ENCODE measurements around the gene RPP40. TPM values are rescaled to one million over a fixed set of nuclear protein-coding genes. Genes with fewer than 3 reads are reported as not detected.

RPP40 gene
- polyA plus RNA-seq, 1 donor from 2014 or later: 16.2 TPM

DNA sequence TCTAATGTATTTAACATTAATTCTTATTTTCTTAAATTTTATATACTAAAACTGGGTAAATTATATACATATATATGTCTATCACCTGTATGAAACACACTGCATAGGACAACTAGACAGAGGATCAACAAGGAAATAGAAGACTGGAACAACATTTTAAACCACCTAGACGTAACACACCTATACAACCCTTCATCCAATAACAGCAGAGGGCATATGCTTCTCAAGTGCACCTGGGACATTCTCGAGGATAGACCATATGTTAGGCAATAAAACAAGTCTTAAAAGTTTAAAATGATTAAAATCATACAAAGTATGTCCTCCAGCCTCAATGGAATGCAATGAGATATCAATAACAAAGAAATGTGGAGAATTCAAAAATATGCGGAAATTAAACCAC lies 45.2 kb downstream of the RPP40 start:
- TF ChIP-seq EP300 (conservative IDR thresholded peaks at IDR 0.05; ENCODE audit: poor library complexity, severe bottlenecking): no peak
- TF ChIP-seq, protein P1, sequence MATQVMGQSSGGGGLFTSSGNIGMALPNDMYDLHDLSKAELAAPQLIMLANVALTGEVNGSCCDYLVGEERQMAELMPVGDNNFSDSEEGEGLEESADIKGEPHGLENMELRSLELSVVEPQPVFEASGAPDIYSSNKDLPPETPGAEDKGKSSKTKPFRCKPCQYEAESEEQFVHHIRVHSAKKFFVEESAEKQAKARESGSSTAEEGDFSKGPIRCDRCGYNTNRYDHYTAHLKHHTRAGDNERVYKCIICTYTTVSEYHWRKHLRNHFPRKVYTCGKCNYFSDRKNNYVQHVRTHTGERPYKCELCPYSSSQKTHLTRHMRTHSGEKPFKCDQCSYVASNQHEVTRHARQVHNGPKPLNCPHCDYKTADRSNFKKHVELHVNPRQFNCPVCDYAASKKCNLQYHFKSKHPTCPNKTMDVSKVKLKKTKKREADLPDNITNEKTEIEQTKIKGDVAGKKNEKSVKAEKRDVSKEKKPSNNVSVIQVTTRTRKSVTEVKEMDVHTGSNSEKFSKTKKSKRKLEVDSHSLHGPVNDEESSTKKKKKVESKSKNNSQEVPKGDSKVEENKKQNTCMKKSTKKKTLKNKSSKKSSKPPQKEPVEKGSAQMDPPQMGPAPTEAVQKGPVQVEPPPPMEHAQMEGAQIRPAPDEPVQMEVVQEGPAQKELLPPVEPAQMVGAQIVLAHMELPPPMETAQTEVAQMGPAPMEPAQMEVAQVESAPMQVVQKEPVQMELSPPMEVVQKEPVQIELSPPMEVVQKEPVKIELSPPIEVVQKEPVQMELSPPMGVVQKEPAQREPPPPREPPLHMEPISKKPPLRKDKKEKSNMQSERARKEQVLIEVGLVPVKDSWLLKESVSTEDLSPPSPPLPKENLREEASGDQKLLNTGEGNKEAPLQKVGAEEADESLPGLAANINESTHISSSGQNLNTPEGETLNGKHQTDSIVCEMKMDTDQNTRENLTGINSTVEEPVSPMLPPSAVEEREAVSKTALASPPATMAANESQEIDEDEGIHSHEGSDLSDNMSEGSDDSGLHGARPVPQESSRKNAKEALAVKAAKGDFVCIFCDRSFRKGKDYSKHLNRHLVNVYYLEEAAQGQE (IDR thresholded peaks at IDR 0.05; ENCODE audit: borderline replicate concordance): no peak
- no peak for TF ChIP-seq TAF1 (IDR thresholded peaks at IDR 0.05; ENCODE audit: low read depth)
- no peak for TF ChIP-seq EZH2 (IDR thresholded peaks at IDR 0.05; ENCODE audit: borderline replicate concordance, insufficient read depth, low read length, poor library complexity, severe bottlenecking)
- TF ChIP-seq RAD21 (conservative IDR thresholded peaks at IDR 0.05): no peak
- no peak for TF ChIP-seq SMC3 (conservative IDR thresholded peaks at IDR 0.05; ENCODE audit: poor library complexity)
- TF ChIP-seq, protein P2, sequence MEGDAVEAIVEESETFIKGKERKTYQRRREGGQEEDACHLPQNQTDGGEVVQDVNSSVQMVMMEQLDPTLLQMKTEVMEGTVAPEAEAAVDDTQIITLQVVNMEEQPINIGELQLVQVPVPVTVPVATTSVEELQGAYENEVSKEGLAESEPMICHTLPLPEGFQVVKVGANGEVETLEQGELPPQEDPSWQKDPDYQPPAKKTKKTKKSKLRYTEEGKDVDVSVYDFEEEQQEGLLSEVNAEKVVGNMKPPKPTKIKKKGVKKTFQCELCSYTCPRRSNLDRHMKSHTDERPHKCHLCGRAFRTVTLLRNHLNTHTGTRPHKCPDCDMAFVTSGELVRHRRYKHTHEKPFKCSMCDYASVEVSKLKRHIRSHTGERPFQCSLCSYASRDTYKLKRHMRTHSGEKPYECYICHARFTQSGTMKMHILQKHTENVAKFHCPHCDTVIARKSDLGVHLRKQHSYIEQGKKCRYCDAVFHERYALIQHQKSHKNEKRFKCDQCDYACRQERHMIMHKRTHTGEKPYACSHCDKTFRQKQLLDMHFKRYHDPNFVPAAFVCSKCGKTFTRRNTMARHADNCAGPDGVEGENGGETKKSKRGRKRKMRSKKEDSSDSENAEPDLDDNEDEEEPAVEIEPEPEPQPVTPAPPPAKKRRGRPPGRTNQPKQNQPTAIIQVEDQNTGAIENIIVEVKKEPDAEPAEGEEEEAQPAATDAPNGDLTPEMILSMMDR (IDR thresholded peaks at IDR 0.05; ENCODE audit: poor library complexity, severe bottlenecking): no peak
- no peak for TF ChIP-seq MXI1 (conservative IDR thresholded peaks at IDR 0.05; ENCODE audit: poor library complexity, severe bottlenecking)
- no peak for TF ChIP-seq POLR2AphosphoS5 (IDR thresholded peaks at IDR 0.05)
- no peak overlapping the region for H3K9ac ChIP-seq (ENCODE audit: low read length)
- no peaks in the 10 kb centered on the region for H3K79me2 ChIP-seq (replicated peaks; ENCODE audit: insufficient read depth, low read length)
- no peak overlapping the region for H3K27ac ChIP-seq (ENCODE audit: low read length)
- no peaks in the 10 kb centered on the region for H3K36me3 ChIP-seq (ENCODE audit: insufficient read depth, low read length)
- no peaks in the 10 kb centered on the region for H3K27me3 ChIP-seq (ENCODE audit: insufficient read depth, low read depth, low read length)
- no peak overlapping the region for H3K4me3 ChIP-seq (ENCODE audit: low read length)
- H3K9me3 ChIP-seq (ENCODE audit: low read length): no peaks in the 10 kb centered on the region
- no peak overlapping the region for H3K4me2 ChIP-seq (ENCODE audit: low read length)
- no peaks in the 10 kb centered on the region for H3F3A ChIP-seq (ENCODE audit: insufficient read depth, low read length, poor library complexity, severe bottlenecking)
- H2AFZ ChIP-seq (ENCODE audit: low read depth, low read length): no peak overlapping the region
- H3K9me2 ChIP-seq (ENCODE audit: insufficient read depth, low read length): no peaks in the 10 kb centered on the region
- no peaks in the 10 kb centered on the region for H4K20me1 ChIP-seq (ENCODE audit: insufficient read depth)

DNA sequence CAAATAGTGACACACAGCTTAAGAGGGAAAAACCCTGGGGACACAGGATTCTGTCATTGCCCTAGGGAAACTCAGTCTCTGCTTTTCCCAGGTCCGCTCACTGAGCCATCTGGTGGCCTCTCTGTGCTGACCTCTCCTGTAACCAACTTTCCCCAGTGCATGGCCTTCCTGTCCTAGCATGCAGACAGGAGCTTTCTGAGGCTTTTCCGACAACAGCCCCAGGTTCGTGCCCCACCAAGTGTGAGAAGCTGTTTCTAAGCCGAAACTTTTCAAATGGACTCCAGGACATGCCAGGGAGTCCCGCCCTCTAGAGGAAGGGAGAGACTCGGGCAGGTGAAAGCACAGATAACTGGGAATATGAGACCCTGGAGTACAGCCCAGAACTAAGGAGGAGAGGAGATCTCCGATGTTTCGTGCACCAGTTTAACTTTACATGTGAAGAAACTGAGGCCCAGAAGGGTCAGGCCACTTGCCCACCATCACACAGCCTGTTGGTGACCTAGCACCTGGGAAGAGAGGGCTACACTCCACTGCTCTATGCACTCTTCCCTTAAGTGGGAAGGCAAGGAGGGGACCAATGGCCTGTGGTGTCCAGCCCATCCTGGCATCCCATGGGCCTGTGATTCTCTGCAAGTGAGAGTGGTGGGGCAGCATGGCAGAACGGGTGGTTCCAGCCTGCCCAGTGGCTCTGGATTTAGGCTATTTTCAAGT lies 46.2 kb downstream of the RPP40 start:
- Histone ChIP-seq H3F3A (ENCODE audit: insufficient read depth, low read length, poor library complexity, severe bottlenecking) (no peaks in the 10 kb centered on the region), H3K36me3 (ENCODE audit: insufficient read depth, low read length) (no peaks in the 10 kb centered on the region), H3K9ac (ENCODE audit: low read length) (no peak overlapping the region), H3K27me3 (ENCODE audit: insufficient read depth, low read depth, low read length) (no peaks in the 10 kb centered on the region), H4K20me1 (ENCODE audit: insufficient read depth) (no peaks in the 10 kb centered on the region), H2AFZ (ENCODE audit: low read depth, low read length) (no peak overlapping the region), H3K27ac (ENCODE audit: low read length) (no peak overlapping the region), H3K4me2 (ENCODE audit: low read length) (no peak overlapping the region), H3K9me3 (ENCODE audit: low read length) (no peaks in the 10 kb centered on the region), H3K79me2 (replicated peaks; ENCODE audit: insufficient read depth, low read length) (no peaks in the 10 kb centered on the region), H3K9me2 (ENCODE audit: insufficient read depth, low read length) (no peaks in the 10 kb centered on the region), H3K4me3 (ENCODE audit: low read length) (no peak overlapping the region)
- TF ChIP-seq POLR2AphosphoS5 (IDR thresholded peaks at IDR 0.05) (no peak), MXI1 (conservative IDR thresholded peaks at IDR 0.05; ENCODE audit: poor library complexity, severe bottlenecking) (no peak), TAF1 (IDR thresholded peaks at IDR 0.05; ENCODE audit: low read depth) (no peak), SMC3 (conservative IDR thresholded peaks at IDR 0.05; ENCODE audit: poor library complexity) (no peak), RAD21 (conservative IDR thresholded peaks at IDR 0.05) (no peak)
- TF ChIP-seq, protein P1 (IDR thresholded peaks at IDR 0.05; ENCODE audit: borderline replicate concordance): no peak
- TF ChIP-seq, protein P2 (IDR thresholded peaks at IDR 0.05; ENCODE audit: poor library complexity, severe bottlenecking): no peak
